ENCODE measurements around the gene CCDC71.

The CCDC71 gene

GRCh38 chr3:49199900-49200281, 33.8 kb upstream of the CCDC71 start:
- H3K27me3 ChIP-seq (replicated peaks; ENCODE audit: insufficient read depth, low read length), result no peaks in the 10 kb centered on the region; the same call in 1 of the 2 replicates
- H3K36me3 ChIP-seq (replicated peaks; ENCODE audit: insufficient read depth, low read length), result no peaks in the 10 kb centered on the region
- H3K79me2 ChIP-seq (ENCODE audit: low read length), result no peaks in the 10 kb centered on the region
- H4K20me1 ChIP-seq (ENCODE audit: insufficient read depth, low read length), result no peaks in the 10 kb centered on the region
- H3K4me2 ChIP-seq (ENCODE audit: low read depth, low read length), result no peak overlapping the region
- H3K9me3 ChIP-seq (replicated peaks; ENCODE audit: insufficient read depth, low read length), result no peaks in the 10 kb centered on the region
- no peaks in the 10 kb centered on the region for H3K9me2 ChIP-seq (replicated peaks; ENCODE audit: insufficient read depth, low read length)
- TF ChIP-seq EZH2 (optimal IDR thresholded peaks at IDR 0.05; ENCODE audit: low read depth, low read length), result no peak
- TF ChIP-seq, protein P1, sequence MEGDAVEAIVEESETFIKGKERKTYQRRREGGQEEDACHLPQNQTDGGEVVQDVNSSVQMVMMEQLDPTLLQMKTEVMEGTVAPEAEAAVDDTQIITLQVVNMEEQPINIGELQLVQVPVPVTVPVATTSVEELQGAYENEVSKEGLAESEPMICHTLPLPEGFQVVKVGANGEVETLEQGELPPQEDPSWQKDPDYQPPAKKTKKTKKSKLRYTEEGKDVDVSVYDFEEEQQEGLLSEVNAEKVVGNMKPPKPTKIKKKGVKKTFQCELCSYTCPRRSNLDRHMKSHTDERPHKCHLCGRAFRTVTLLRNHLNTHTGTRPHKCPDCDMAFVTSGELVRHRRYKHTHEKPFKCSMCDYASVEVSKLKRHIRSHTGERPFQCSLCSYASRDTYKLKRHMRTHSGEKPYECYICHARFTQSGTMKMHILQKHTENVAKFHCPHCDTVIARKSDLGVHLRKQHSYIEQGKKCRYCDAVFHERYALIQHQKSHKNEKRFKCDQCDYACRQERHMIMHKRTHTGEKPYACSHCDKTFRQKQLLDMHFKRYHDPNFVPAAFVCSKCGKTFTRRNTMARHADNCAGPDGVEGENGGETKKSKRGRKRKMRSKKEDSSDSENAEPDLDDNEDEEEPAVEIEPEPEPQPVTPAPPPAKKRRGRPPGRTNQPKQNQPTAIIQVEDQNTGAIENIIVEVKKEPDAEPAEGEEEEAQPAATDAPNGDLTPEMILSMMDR (IDR thresholded peaks at IDR 0.05; ENCODE audit: low read length), result no peak
- no peaks in the 10 kb centered on the region for H3F3A ChIP-seq (ENCODE audit: insufficient read depth, low read length)
- no peak overlapping the region for H2AFZ ChIP-seq (ENCODE audit: low read length)
- no peak overlapping the region for H3K27ac ChIP-seq (ENCODE audit: low read length)
- H3K9ac ChIP-seq (ENCODE audit: low read length), result no peak overlapping the region
- DNase-seq, result no peak
- H3K4me1 ChIP-seq (ENCODE audit: low read length), result no peaks in the 10 kb centered on the region
- no peak overlapping the region for H3K4me3 ChIP-seq (ENCODE audit: low read length)

- no peak for DNase-seq
- Histone ChIP-seq H3K9me3 (replicated peaks; ENCODE audit: insufficient read depth, low read length) (no peaks in the 10 kb centered on the region), H3K9me2 (replicated peaks; ENCODE audit: insufficient read depth, low read length) (no peaks in the 10 kb centered on the region), H3K4me2 (ENCODE audit: low read depth, low read length) (no peak overlapping the region), H3F3A (ENCODE audit: insufficient read depth, low read length) (no peaks in the 10 kb centered on the region), H3K9ac (ENCODE audit: low read length) (no peak overlapping the region), H3K27me3 (replicated peaks; ENCODE audit: insufficient read depth, low read length) (no peaks in the 10 kb centered on the region; the same call in 1 of the 2 replicates), H3K27ac (ENCODE audit: low read length) (no peak overlapping the region), H3K4me3 (ENCODE audit: low read length) (no peak overlapping the region), H2AFZ (ENCODE audit: low read length) (no peak overlapping the region), H3K79me2 (ENCODE audit: low read length) (no peaks in the 10 kb centered on the region), H3K4me1 (ENCODE audit: low read length) (no peaks in the 10 kb centered on the region), H4K20me1 (ENCODE audit: insufficient read depth, low read length) (no peaks in the 10 kb centered on the region), H3K36me3 (replicated peaks; ENCODE audit: insufficient read depth, low read length) (no peaks in the 10 kb centered on the region)
- TF ChIP-seq EZH2 (optimal IDR thresholded peaks at IDR 0.05; ENCODE audit: low read depth, low read length) (no peak), EZH2phosphoT487 (IDR thresholded peaks at IDR 0.05; ENCODE audit: low read length) (no peak)
- TF ChIP-seq, protein P1 (IDR thresholded peaks at IDR 0.05; ENCODE audit: low read length), result no peak
Observed at GRCh38 chr3:49199239-49199899, 33.2 kb upstream of the CCDC71 start.

DNA sequence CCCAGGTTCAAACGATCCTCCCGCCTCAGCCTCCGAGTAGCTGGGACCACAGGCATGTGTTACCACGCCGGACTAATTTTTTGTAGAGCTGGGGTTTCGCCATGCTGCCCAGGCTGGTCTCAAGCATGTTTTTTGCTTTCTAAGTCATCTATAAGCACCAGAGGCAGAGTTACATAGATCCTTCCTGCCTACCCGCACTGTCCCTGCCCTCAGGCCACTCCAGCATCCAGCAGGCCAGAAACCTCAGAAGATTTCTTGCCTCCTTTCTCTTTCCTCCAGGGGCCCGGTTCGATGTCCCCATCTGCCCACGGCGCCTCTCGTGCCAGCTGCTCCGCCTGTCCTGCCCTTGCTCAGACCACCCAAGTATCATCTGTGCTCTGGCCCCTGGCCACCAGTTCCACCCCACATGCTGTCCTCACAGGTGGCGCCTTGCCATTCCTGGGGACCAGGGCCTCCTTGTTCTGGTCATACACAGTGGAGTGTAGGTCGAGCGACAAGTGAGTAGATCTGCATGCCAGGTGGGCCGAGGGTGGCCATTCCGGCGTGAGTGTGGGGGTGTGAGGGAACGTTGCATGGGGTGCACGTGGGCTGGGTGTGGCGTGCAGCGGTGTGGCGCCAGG, 32.6 kb upstream of the CCDC71 start:
- Histone ChIP-seq H3K79me2 (ENCODE audit: low read length) (no peaks in the 10 kb centered on the region), H3K36me3 (replicated peaks; ENCODE audit: insufficient read depth, low read length) (no peaks in the 10 kb centered on the region), H3K9ac (ENCODE audit: low read length) (no peak overlapping the region), H3K4me1 (ENCODE audit: low read length) (no peaks in the 10 kb centered on the region), H3K9me3 (replicated peaks; ENCODE audit: insufficient read depth, low read length) (no peaks in the 10 kb centered on the region), H3K9me2 (replicated peaks; ENCODE audit: insufficient read depth, low read length) (no peaks in the 10 kb centered on the region), H3K27me3 (replicated peaks; ENCODE audit: insufficient read depth, low read length) (no peaks in the 10 kb centered on the region; the same call in 1 of the 2 replicates), H3K27ac (ENCODE audit: low read length) (no peak overlapping the region), H3F3A (ENCODE audit: insufficient read depth, low read length) (no peaks in the 10 kb centered on the region), H3K4me2 (ENCODE audit: low read depth, low read length) (no peak overlapping the region), H3K4me3 (ENCODE audit: low read length) (no peak overlapping the region), H4K20me1 (ENCODE audit: insufficient read depth, low read length) (no peaks in the 10 kb centered on the region), H2AFZ (ENCODE audit: low read length) (no peak overlapping the region)
- no peak for DNase-seq
- no peak for TF ChIP-seq EZH2phosphoT487 (IDR thresholded peaks at IDR 0.05; ENCODE audit: low read length)
- TF ChIP-seq EZH2 (optimal IDR thresholded peaks at IDR 0.05; ENCODE audit: low read depth, low read length), result no peak
- TF ChIP-seq, protein P1 (IDR thresholded peaks at IDR 0.05; ENCODE audit: low read length), result no peak
